ENCODE measurements around the gene CBL.
"Not testable (repeated sequence)": the region's sequence is repeated elsewhere in the genome, so short reads cannot be mapped to it uniquely, and the experiment has no call there.

CBL gene

DNA sequence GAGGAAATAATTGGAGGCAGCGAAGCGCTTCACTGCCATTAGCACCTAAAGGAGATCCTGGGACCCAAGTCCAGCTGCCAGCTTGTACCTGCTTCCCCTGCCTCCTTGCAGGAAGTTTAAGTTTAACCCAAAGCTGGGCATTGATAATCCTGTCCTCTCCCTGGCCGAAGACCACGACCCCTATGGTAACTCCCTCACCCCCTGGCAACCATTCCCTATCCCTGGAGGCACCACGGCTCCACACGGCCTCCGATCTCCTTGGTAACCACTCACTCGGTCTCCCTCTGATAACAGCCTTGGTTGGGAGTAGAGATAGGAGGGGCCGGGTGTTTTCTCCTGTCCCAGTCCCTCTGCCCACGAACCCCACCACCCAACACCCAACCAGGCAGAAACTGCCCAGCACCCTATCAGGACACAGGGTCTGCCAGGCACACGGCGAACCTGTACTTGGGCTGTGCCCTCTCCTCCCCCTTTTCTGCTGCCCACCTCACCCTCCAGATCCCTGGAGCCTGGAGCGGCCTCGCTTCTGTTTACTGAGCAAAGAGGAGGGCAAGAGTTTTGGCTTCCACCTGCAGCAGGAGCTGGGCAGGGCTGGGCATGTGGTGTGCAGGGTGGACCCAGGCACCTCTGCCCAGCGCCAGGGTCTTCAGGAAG lies 20.0 kb upstream of the CBL start:
- no peak for DNase-seq (ENCODE audit: low read depth in 2 of 2)

DNA sequence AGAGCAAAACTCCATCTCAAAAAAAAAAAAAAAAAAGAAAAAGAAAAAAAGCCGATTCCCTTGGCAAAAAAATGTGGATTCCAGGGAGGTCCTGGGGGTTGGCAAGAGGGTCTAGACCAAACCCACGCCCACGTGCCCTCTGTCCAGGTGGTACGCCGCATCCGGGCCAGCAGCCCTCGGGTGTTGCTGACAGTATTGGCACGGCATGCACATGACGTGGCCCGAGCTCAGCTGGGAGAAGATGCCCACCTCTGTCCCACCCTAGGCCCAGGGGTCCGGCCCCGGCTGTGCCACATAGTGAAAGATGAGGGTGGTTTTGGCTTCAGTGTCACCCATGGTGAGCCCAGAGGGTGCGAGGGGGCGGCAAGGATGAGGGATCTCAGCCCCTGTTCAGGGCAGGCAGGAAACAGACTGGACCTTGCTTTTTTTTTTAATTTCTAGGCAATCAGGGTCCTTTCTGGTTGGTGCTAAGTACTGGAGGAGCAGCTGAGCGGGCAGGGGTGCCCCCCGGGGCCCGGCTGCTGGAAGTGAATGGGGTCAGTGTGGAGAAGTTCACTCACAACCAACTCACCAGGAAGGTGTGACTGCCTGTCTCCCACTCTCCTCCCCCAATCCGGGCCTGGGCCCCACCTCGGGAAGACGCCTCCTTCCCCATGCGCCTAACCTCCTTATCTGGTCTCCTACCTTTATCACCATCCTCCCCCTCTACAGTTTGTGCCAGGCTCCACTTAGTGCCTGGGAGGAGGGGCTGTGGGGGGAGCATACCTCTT lies 18.8 kb upstream of the CBL start:
- DNase-seq (ENCODE audit: low read depth in 2 of 2) = no peak

DNA sequence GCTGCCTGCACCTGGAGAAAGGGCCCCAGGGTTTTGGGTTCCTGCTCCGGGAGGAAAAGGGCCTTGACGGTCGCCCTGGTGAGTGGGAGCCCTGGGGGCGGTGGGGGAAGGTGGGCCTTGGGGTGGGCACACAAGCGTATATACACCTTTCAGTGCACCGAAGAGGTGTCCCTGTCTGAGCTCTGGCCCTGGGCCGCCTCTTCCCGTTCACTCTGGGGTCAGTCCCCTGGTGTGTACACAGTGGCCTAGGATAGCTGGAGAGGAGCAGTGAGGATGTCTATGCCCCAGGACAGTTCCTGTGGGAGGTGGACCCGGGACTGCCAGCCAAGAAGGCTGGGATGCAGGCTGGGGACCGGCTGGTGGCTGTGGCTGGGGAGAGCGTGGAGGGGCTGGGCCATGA lies 18.1 kb upstream of the CBL start:
- no peak for DNase-seq (ENCODE audit: low read depth in 2 of 2)

GRCh38 chr11:119188887-119189286 lies 17.3 kb upstream of the CBL start:
- no peak for DNase-seq (ENCODE audit: low read depth in 2 of 2)

GRCh38 chr11:119189393-119189792 lies 16.7 kb upstream of the CBL start:
- no peak for DNase-seq (ENCODE audit: low read depth in 2 of 2)

DNA sequence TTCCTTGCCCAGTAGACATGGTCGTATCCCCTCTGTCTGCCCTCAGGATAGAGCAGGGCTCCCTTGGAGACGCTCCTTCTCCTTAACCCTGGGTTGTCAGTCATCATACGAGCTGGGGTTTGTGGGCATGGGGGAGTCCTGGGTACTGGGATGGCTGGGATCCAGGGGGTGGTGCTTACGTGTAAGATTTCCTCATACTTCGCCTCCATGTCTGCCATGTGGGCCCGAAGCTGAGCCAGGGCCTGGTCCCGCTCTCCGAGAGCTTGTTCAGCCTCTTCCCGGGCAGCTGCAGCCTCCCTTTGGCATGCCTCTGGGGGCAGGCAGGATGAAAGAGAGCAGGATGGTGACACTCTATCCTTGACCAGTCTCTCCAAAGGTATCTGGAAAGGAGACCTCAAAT lies 15.6 kb upstream of the CBL start:
- DNase-seq (ENCODE audit: low read depth in 2 of 2) = no peak

- DNase-seq (ENCODE audit: low read depth in 2 of 2) = not testable (repeated sequence)
Observed at GRCh38 chr11:119191265-119191664, 14.9 kb upstream of the CBL start.

- DNase-seq (ENCODE audit: low read depth in 2 of 2) = no peak
Observed at GRCh38 chr11:119192111-119192510, 14.0 kb upstream of the CBL start.

DNA sequence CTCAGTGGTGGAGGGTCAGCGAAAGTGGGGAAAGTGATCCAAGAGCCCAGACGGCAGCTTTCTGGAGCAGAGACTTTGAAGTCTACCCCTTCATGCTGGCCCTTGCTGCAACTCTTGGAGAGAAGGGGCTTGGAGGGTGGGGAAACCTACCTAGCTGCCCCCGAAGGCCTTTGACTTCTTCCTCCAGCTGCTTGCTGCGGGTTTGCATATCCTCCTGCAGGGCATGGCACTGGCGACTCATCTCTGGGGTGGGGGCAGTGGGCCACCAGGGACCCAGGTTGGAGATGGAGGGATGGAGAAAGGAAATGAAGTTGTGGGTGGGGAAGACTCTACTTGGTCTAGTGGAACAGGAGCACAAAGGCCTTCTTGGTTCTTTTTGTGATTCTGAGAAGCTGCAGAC lies 13.1 kb upstream of the CBL start:
- DNase-seq (ENCODE audit: low read depth in 2 of 2) = no peak

DNA sequence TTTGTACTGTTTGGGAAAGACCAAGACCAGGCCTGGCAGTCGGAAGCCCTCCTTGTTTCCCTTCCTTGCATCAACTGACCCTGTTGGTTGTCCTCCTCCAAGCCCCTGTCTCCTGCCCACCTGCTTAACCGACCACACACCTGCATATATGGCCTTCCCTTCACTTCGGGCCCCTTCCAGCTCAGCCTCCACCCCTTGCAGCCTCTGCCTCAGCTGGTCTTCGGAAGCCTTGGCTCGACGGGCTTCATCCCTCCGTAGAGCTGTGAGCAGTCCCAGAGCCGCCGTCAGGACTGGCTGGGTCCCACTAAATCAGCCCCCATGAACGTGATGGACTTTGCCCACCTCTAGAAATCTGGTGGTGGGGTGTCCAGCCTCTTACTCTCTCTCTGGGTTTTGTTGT lies 12.5 kb upstream of the CBL start:
- no peak for DNase-seq (ENCODE audit: low read depth in 2 of 2)

GRCh38 chr11:119194811-119195440 lies 11.2 kb upstream of the CBL start:
- DNase-seq (ENCODE audit: low read depth in 2 of 2) = no peak

DNA sequence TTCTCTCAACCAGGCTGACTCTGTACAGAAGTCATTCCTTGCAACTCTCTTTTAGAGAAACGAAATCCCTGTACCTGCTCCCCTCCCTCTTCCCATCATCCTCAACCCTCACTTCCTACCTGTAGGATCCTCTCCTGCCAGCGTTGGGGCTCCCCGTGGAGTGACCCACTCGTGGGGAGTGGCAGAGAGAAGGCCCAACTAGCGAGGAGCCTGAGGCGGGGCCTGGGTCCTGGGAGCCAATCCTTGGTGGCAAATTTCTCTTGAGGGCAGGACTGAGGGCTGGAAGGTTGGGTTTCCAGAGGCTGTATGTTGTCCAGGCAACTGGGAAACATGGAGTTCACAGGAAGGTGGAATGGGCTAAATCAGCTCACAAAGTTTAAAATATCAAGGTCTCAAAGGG lies 10.5 kb upstream of the CBL start:
- no peak for DNase-seq (ENCODE audit: low read depth in 2 of 2)

- peak; percentile 6 to 44 for DNase-seq (ENCODE audit: low read depth in 2 of 2)
Observed at GRCh38 chr11:119196833-119197483, 9.2 kb upstream of the CBL start.

- no peak for DNase-seq (ENCODE audit: low read depth in 2 of 2)
Observed at GRCh38 chr11:119198925-119199324, 7.2 kb upstream of the CBL start.

DNA sequence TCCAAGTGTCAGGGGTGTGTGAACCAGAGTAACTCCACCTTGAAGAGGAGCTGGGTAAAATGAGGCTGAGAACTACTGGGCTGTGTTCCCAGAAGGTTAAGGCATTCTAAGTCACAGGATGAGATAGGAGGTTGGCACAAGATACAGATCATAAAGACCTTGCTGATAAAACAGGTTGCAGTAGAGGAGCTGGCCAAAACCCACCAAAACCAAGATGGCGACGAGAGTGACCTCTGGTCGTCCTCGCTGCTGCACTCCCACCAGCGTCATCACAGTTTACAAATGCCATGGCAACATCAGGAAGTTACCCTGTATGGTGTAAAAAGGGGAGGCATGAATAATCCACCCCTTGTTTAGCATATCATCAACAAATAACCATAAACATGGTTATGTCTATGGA lies 4.9 kb upstream of the CBL start:
- not testable (repeated sequence) for DNase-seq (ENCODE audit: low read depth in 2 of 2)

- DNase-seq (ENCODE audit: low read depth in 2 of 2) = no peak
Observed at GRCh38 chr11:119202554-119202953, 3.6 kb upstream of the CBL start.

DNA sequence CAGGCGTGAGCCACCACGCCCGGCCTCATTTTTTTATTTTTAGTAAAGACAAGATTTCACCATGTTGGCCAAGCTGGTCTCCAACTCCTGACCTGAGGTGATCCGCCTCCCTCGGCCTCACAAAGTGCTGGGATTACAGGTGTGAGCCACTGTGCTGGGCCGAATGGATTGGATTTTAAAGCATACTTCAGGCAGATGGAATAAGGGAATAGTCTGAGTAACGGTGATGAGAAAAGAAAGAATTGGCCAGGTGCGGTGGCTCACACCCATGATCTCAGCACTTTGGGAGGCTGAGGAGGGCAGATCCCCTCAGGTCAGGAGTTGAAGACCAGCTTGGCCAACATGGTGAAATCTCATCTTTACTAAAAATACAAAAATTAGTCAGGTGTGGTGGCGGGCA lies 2.1 kb upstream of the CBL start:
- no peak for DNase-seq (ENCODE audit: low read depth in 2 of 2)

DNA sequence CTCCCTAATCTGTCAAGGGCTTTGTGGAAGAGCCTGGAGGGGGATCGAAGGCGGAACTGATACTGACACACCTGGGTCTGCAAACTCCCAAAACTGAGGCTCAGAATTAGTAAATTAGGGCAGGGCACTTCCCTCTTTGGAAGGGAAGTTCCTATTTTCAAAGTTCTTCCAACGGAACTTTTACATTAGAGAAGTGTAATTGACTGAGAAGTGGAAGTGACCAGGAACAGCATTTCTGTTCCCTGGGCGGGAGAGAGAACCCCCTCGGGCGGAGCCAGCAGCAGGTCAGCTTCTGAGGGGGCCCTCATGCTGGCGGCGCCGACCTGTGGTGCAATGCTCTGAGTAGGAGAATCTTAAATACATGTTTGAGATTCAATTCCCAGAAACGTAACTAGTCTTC lies 1.1 kb upstream of the CBL start:
- DNase-seq (ENCODE audit: low read depth in 2 of 2) = no peak

DNA sequence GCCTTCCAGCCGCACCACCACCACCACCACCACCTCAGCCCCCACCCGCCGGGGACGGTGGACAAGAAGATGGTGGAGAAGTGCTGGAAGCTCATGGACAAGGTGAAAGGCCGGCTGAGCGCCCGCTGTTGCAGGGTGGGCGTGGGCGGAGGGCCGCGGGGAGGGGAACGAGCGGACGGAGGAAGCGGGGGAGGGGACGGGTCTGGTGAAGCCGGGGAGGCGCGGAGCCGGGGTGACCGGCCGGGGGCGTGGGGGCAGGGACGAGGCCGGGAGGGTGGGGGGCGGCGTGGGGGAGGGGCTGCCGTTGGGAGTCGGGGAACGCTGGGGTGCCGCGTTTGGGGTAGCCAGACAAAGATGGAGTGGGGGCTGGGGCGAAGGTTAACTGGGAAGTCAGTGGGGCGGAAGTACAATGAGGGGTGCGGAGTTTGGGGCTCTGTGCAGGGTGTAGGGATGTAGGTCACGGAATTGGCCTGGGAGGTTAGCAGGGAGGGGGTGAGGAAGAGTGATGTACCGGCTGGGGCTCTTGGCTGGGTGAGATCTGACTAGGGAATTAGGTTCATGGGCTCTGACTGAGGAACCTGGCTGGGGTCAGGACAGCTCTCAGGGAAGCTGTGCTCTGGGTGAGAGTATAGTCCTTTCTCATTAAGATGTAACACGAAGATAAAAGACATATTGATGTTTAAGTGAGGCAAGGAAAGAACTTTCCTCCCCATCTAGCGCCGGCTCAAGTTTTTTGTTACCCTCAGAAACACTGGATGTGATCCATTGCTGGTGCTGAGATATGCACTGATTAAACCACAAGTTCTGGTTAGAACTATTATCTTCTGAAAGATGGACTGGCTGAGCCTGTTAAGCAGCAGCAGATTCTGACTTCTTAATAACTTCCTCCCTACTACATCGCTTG lies 624 bp downstream of the CBL start:
- peak; percentile 5 to 28 for DNase-seq (ENCODE audit: low read depth in 2 of 2)

DNA sequence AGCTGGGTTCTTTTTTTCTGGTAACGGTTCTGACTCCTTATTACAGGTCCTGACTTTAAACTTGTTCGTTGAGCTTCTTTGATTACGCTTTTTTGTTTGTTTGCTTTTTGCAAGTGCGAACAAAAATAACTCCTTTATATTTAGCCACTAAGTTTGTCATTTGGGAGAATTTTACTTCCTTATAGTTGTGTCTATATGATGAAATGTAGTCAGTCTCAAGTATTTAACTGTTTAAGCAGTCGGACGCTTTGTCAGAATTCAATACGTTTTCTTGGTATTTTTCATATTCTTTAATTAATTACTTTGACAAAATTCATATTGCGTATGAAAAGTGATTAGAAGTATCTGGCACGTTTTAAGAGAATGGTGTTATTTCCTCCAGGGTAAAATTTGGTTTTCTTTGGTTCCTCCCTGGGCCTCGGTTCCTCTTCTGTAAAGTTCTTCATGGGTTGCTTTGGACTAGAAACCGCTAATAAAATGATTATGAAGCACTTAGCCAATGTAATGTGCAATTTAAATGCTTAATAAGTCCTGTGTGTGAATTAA lies 1.3 kb downstream of the CBL start:
- no peak for DNase-seq (ENCODE audit: low read depth in 2 of 2)

- DNase-seq (ENCODE audit: low read depth in 2 of 2) = no peak
Observed at GRCh38 chr11:119209186-119209585, 3.0 kb downstream of the CBL start.
